SK-N-SH treated with all-trans-retinoic acid at 6 μM for 48 hours (cell line): ENCODE measurements around the gene CDK5RAP2.

Source experiments
- ATAC-seq: fragments of 200-7000 bp; cut with Tn5 transposase; 3 replicates; pipeline ENCODE4 v1.9.1; 2020; ENCODE audit warnings: mild to moderate bottlenecking, moderate library complexity
- ARNTL ChIP-seq: fragments of 450-650 bp; formaldehyde crosslinking; IDR thresholded peaks from 2 replicates; pipeline ENCODE4 v1.5.0; 2020; ENCODE audit warnings: low read depth, mild to moderate bottlenecking, moderate library complexity, borderline replicate concordance
- CSDC2 ChIP-seq: fragments of 250-450 bp; sonication (Bioruptor Pico); IDR thresholded peaks from 2 replicates; pipeline ENCODE4 v1.5.0; 2020; ENCODE audit warnings: mild to moderate bottlenecking, moderate library complexity
- ESRRG ChIP-seq: fragments of 250-450 bp; sonication (Bioruptor Pico); IDR thresholded peaks from 2 replicates; pipeline ENCODE4 v1.6.1; 2021; ENCODE audit warnings: mild to moderate bottlenecking
- GLIS3 ChIP-seq: fragments of 250-450 bp; sonication (Bioruptor Pico); IDR thresholded peaks from 2 replicates; pipeline ENCODE4 v1.5.0; 2020; ENCODE audit warnings: mild to moderate bottlenecking, moderate library complexity
- ISL1 ChIP-seq: fragments of 250-450 bp; sonication (Bioruptor Pico); IDR thresholded peaks from 2 replicates; pipeline ENCODE4 v2.1.2; 2022; ENCODE audit warnings: mild to moderate bottlenecking, moderate library complexity
- OSR1 ChIP-seq: fragments of 250-450 bp; sonication (Bioruptor Pico); IDR thresholded peaks from 2 replicates; pipeline ENCODE4 v1.8.0; 2022; ENCODE audit warnings: moderate library complexity, mild to moderate bottlenecking, inconsistent platforms
- PPARA ChIP-seq: fragments of 250-450 bp; sonication (Bioruptor Pico); IDR thresholded peaks from 2 replicates; pipeline ENCODE4 v1.5.0; 2020; ENCODE audit warnings: mild to moderate bottlenecking, borderline replicate concordance
- RARB ChIP-seq: fragments of 250-450 bp; sonication (Bioruptor Pico); IDR thresholded peaks from 2 replicates; pipeline ENCODE4 v1.8.0; 2021; ENCODE audit warnings: mild to moderate bottlenecking, moderate library complexity
- SNAI2 ChIP-seq: fragments of 250-450 bp; sonication (Bioruptor Pico); IDR thresholded peaks from 2 replicates; pipeline ENCODE4 v1.5.0; 2020; ENCODE audit warnings: mild to moderate bottlenecking, moderate library complexity
- TCF4 ChIP-seq: fragments of 250-450 bp; sonication (Bioruptor Pico); IDR thresholded peaks from 2 replicates; pipeline ENCODE4 v1.8.0; 2021; ENCODE audit warnings: mild to moderate bottlenecking, moderate library complexity, borderline replicate concordance
- TOX ChIP-seq: fragments of 250-450 bp; sonication (Bioruptor Pico); IDR thresholded peaks from 2 replicates; pipeline ENCODE4 v1.8.0; 2021; ENCODE audit warnings: mild to moderate bottlenecking, moderate library complexity, borderline replicate concordance
- TSHZ2 ChIP-seq: fragments of 250-450 bp; sonication (Bioruptor Pico); IDR thresholded peaks from 2 replicates; pipeline ENCODE4 v1.5.0; 2020; ENCODE audit warnings: mild to moderate bottlenecking, moderate library complexity
- ZFP3 ChIP-seq: fragments of 250-450 bp; sonication (Bioruptor Pico); IDR thresholded peaks from 2 replicates; pipeline ENCODE4 v1.5.0; 2020; ENCODE audit warnings: mild to moderate bottlenecking, moderate library complexity
- ZFP30 ChIP-seq: fragments of 450-650 bp; formaldehyde crosslinking; IDR thresholded peaks from 2 replicates; pipeline ENCODE4 v1.5.0; 2022; ENCODE audit warnings: mild to moderate bottlenecking, moderate library complexity
- ZNF565 ChIP-seq: fragments of 450-650 bp; formaldehyde crosslinking; conservative IDR thresholded peaks from 2 replicates; pipeline ENCODE4 v1.5.0; 2020; ENCODE audit warnings: low read depth, mild to moderate bottlenecking, moderate library complexity
- ZNF70 ChIP-seq: fragments of 450-650 bp; formaldehyde crosslinking; IDR thresholded peaks from 2 replicates; pipeline ENCODE4 v1.5.0; 2020; ENCODE audit warnings: mild to moderate bottlenecking, moderate library complexity
- ZNF8 ChIP-seq: fragments of 450-650 bp; formaldehyde crosslinking; IDR thresholded peaks from 2 replicates; pipeline ENCODE4 v1.5.0; 2020; ENCODE audit warnings: mild to moderate bottlenecking, moderate library complexity
- TF ChIP-seq, protein P1 (sequence below): fragments of 250-450 bp; sonication (Bioruptor Pico); IDR thresholded peaks from 2 replicates; pipeline ENCODE4 v1.5.1; 2021; ENCODE audit warnings: mild to moderate bottlenecking, moderate library complexity
- TF ChIP-seq, protein P2 (sequence below): fragments of 250-450 bp; sonication (Bioruptor Pico); IDR thresholded peaks from 2 replicates; pipeline ENCODE4 v1.5.1; 2020; ENCODE audit warnings: low read depth, mild to moderate bottlenecking, moderate library complexity
- TF ChIP-seq, protein P3 (sequence below): fragments of 250-450 bp; sonication (Bioruptor Pico); IDR thresholded peaks from 2 replicates; pipeline ENCODE4 v1.8.0; 2020; ENCODE audit warnings: mild to moderate bottlenecking, moderate library complexity, borderline replicate concordance
- TF ChIP-seq, protein P4 (sequence below): fragments of 250-450 bp; sonication (Bioruptor Pico); IDR thresholded peaks from 2 replicates; pipeline ENCODE4 v1.8.0; 2021; ENCODE audit warnings: low read depth, mild to moderate bottlenecking, moderate library complexity, borderline replicate concordance

The CDK5RAP2 gene

DNA sequence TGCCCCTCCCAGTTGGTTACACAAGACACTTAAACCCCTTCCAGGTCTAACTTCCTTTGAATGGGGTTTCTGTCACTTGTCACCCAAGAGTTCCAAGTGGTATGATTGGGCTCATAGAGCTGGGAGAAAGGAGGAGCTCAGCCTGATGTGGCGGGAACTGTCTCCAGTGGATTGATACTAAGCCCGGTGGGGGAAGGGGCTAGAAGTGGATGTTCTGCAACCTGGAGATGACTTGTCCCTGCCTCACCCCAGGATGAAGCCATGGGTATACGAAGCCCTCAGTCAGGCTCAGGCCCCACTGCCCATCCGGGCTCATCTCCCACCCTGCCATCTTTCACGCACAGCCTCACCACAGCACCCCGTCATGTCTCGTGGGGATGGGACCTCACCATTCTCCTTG, 203.9 kb downstream of the CDK5RAP2 start:
- TF ChIP-seq RARB (CRISPR knock-in tag) (no peak), ISL1 (no peak), OSR1 (CRISPR knock-in tag) (no peak), ESRRG (CRISPR knock-in tag) (no peak), TSHZ2 (CRISPR knock-in tag) (no peak), ARNTL (CRISPR knock-in tag) (no peak), TCF4 (CRISPR knock-in tag) (no peak), ZFP3 (no peak), ZNF70 (CRISPR knock-in tag) (no peak)
- TF ChIP-seq, protein P1, sequence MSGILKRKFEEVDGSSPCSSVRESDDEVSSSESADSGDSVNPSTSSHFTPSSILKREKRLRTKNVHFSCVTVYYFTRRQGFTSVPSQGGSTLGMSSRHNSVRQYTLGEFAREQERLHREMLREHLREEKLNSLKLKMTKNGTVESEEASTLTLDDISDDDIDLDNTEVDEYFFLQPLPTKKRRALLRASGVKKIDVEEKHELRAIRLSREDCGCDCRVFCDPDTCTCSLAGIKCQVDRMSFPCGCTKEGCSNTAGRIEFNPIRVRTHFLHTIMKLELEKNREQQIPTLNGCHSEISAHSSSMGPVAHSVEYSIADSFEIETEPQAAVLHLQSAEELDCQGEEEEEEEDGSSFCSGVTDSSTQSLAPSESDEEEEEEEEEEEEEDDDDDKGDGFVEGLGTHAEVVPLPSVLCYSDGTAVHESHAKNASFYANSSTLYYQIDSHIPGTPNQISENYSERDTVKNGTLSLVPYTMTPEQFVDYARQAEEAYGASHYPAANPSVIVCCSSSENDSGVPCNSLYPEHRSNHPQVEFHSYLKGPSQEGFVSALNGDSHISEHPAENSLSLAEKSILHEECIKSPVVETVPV (CRISPR knock-in tag) = no peak
- TF ChIP-seq, protein P2, sequence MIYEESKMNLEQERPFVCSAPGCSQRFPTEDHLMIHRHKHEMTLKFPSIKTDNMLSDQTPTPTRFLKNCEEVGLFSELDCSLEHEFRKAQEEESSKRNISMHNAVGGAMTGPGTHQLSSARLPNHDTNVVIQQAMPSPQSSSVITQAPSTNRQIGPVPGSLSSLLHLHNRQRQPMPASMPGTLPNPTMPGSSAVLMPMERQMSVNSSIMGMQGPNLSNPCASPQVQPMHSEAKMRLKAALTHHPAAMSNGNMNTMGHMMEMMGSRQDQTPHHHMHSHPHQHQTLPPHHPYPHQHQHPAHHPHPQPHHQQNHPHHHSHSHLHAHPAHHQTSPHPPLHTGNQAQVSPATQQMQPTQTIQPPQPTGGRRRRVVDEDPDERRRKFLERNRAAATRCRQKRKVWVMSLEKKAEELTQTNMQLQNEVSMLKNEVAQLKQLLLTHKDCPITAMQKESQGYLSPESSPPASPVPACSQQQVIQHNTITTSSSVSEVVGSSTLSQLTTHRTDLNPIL (CRISPR knock-in tag) = no peak
- TF ChIP-seq, all 23 proteins: peak for 0
- no peak for ATAC-seq

- no peak for TF ChIP-seq GLIS3
- TF ChIP-seq ZFP3 = no peak
- TF ChIP-seq ARNTL (CRISPR knock-in tag) = no peak
- TF ChIP-seq, protein P2 (CRISPR knock-in tag) = no peak
- TF ChIP-seq PPARA (CRISPR knock-in tag) = no peak
- TF ChIP-seq CSDC2 = no peak
- TF ChIP-seq TOX = no peak
- no peak for ATAC-seq
These were observed 204.7 kb downstream of the CDK5RAP2 start for GRCh38 chr9:120375316-120375715.

DNA sequence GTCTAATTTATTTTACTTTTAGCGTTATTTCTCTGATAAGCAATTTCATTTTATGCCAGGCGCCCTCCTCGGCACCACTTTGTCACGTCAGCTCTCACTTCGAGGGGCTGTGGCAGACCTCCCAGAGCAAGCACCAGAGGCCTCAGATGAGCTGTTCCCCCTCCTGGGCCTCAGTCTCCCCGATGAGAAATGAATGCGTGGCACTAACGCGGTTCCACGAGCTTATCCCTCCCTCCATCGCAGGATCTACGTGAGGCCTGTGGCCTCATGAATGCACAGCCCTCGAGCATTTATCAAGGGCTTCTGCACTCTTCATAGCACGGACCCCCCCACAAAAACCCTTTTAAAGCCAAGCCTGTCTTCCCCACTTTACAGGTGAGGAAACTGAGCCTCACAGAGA, 205.2 kb downstream of the CDK5RAP2 start:
- TF ChIP-seq, protein P3, sequence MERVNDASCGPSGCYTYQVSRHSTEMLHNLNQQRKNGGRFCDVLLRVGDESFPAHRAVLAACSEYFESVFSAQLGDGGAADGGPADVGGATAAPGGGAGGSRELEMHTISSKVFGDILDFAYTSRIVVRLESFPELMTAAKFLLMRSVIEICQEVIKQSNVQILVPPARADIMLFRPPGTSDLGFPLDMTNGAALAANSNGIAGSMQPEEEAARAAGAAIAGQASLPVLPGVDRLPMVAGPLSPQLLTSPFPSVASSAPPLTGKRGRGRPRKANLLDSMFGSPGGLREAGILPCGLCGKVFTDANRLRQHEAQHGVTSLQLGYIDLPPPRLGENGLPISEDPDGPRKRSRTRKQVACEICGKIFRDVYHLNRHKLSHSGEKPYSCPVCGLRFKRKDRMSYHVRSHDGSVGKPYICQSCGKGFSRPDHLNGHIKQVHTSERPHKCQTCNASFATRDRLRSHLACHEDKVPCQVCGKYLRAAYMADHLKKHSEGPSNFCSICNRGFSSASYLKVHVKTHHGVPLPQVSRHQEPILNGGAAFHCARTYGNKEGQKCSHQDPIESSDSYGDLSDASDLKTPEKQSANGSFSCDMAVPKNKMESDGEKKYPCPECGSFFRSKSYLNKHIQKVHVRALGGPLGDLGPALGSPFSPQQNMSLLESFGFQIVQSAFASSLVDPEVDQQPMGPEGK (CRISPR knock-in tag) = no peak
- TF ChIP-seq ISL1 (no peak), PPARA (CRISPR knock-in tag) (no peak), ZNF8 (CRISPR knock-in tag) (no peak), TCF4 (CRISPR knock-in tag) (no peak), ESRRG (CRISPR knock-in tag) (no peak), CSDC2 (no peak), SNAI2 (CRISPR knock-in tag) (no peak), ZFP30 (CRISPR knock-in tag) (no peak)
- no peak for ATAC-seq

DNA sequence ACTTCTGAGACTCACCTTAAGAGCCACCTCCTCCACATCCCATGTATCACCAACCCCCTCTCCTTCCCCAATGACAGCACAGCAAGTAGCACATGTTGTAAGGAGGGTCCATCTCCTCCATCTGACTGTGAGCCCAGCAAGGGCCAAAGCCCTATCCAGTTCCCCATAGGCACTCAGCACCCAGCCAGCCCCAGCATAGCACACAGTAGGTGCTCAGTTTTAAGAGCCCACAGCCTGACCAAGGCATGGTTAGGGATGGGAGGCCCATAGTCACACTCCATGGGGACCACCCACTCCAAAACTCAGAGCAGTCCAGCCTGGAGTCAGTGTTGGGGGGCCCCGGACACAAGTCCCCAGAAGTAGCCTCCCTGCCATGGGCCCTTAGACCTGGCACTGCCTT, 205.7 kb downstream of the CDK5RAP2 start:
- TF ChIP-seq, protein P4, sequence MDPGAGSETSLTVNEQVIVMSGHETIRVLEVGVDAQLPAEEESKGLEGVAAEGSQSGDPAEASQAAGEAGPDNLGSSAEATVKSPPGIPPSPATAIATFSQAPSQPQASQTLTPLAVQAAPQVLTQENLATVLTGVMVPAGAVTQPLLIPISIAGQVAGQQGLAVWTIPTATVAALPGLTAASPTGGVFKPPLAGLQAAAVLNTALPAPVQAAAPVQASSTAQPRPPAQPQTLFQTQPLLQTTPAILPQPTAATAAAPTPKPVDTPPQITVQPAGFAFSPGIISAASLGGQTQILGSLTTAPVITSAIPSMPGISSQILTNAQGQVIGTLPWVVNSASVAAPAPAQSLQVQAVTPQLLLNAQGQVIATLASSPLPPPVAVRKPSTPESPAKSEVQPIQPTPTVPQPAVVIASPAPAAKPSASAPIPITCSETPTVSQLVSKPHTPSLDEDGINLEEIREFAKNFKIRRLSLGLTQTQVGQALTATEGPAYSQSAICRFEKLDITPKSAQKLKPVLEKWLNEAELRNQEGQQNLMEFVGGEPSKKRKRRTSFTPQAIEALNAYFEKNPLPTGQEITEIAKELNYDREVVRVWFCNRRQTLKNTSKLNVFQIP (CRISPR knock-in tag) = no peak
- no peak for TF ChIP-seq ZNF565
- TF ChIP-seq TSHZ2 (CRISPR knock-in tag) = no peak
- no peak for TF ChIP-seq OSR1 (CRISPR knock-in tag)
- no peak for TF ChIP-seq ARNTL (CRISPR knock-in tag)
- ATAC-seq = no peak
